ENCODE measurements around the gene PLA2G10.
"Not testable (repeated sequence)": the region's sequence is repeated elsewhere in the genome, so short reads cannot be mapped to it uniquely, and the experiment has no call there.

The PLA2G10 gene

GRCh38 chr16:14658063-14658462 lies 36.0 kb downstream of the PLA2G10 start:
- no peak for DNase-seq

DNA sequence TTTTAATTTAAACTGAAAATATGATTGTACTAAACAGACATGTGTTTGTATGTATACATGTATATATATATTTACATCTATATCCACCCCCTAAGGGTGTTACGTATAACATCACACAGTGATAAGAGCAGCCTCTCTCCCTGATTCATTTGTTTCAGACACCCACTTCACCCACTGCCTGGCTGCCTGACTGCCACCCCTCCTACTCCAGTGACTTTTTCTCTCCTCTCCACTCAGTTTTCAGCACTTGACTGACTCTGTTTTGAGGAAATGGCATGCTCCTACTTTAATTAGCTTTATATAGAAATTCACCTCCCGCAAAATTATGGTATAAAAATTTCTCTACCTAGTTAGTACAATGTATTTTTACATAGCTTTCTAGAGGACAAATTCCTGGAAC lies 41.4 kb downstream of the PLA2G10 start:
- DNase-seq, result no peak

GRCh38 chr16:14650629-14651028 lies 43.5 kb downstream of the PLA2G10 start:
- DNase-seq, result no peak

DNA sequence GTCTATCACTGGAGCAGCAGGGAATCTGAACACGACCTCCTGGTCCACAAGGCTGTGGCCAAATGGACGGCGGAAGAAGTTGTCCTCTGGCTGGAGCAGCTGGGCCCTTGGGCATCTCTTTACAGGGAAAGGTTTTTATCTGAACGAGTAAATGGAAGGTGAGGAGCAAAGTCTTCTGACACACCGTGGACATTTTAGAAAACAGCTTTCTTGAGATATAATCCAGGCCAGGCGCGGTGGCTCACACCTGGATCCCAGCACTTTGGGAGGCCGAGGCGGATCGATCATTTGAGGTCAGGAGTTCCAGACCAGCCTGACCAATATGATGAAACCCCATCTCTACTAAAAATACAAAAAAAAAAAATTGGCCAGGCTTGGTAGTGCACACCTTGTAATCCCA lies 44.3 kb downstream of the PLA2G10 start:
- no peak for DNase-seq

DNA sequence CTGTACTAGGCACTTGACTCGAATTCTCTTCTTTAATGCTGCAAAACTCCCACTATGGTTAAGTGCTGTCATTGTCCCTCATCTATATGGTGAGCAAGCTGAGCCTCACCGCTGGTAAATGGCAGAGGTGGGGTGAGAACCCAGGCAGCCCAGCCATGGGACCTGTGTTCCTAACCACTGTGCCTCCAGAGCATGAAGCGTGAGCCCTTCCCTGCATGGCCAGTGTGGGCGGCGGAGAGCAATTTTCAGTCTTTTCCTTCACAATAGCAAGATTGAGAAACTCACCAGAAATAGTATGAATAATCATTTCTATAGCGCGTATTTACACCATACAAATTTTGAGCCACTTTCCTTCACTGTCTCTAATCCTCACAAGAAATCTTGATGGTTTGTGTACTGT lies 52.2 kb downstream of the PLA2G10 start:
- no peak for DNase-seq

GRCh38 chr16:14641206-14641605 lies 52.9 kb downstream of the PLA2G10 start:
- DNase-seq, result no peak

DNA sequence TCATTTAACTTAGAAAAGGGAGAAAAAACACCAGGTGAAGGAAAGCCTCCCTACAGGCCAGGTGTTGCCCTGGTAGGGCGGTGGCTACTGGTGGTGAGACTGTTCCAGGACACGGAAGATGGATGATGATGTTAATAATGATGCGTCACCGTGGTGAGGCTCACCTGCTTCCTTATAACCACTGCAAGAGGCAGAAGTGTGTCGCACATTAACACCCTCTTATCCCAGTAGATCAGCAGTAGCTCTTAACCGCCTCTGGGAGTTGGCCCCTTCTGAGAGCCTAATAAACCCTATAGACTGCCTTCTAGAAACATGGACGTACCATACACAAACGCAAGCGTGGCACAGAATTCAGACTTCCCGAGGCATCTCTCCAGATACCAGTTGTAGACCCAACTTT lies 53.6 kb downstream of the PLA2G10 start:
- no peak for DNase-seq

GRCh38 chr16:14636951-14637240 lies 57.2 kb downstream of the PLA2G10 start:
- DNase-seq, result not testable (repeated sequence)

GRCh38 chr16:14636179-14636950 lies 57.7 kb downstream of the PLA2G10 start:
- not testable (repeated sequence) for DNase-seq

- no peak for DNase-seq
Measured at GRCh38 chr16:14635395-14636165, 58.5 kb downstream of the PLA2G10 start.

GRCh38 chr16:14634389-14634725 lies 59.8 kb downstream of the PLA2G10 start:
- no peak for DNase-seq

- DNase-seq, result peak; percentile 98
Measured at GRCh38 chr16:14632693-14633569, 61.2 kb downstream of the PLA2G10 start, which contains the start of gene BFAR. TSS of gene BFAR (plus strand) at chr16:14632951. CDS start at chr16:14644347, 11,396 bp downstream.

DNA sequence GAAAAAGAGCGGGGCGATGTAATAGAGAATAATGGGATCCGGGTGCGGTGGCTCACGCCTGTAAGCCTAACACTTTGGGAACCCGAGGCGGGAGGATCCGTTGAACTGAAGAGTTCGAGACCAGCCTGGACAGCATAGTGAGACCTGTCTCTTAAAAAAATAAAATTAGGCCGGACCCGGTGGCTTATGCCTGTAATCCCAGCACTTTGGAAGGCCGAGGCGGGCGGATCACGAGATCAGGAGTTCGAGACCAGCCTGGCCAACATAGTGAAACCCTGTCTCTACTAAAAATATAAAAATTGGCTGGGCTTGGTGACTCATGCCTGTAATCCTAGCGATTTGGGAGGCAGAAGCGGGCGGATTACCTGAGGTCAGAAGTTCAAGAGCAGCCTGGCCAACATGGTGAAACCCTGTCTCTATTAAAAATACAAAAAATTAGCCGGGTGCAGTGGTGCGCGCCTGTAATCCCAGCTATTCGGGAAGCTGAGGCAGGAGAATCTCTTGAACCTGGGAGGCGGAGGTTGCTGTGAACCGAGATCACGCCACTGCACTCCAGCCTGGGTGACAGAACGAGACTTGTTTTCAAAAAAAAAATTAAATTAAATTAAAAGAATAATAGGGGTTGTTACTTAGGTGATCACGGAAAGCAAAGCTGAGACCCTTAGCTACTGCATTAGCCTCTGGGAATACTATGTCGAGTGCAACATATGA lies 63.3 kb downstream of the PLA2G10 start:
- not testable (repeated sequence) for DNase-seq

- DNase-seq, result peak; percentile 92
Measured at GRCh38 chr16:14629919-14630619, 64.0 kb downstream of the PLA2G10 start, which contains the start of gene PARN. TSS of gene PARN (minus strand) at chr16:14630260. CDS start at chr16:14630125, 135 bp downstream.

- DNase-seq, result no peak
Measured at GRCh38 chr16:14629612-14629918, 64.5 kb downstream of the PLA2G10 start.

DNA sequence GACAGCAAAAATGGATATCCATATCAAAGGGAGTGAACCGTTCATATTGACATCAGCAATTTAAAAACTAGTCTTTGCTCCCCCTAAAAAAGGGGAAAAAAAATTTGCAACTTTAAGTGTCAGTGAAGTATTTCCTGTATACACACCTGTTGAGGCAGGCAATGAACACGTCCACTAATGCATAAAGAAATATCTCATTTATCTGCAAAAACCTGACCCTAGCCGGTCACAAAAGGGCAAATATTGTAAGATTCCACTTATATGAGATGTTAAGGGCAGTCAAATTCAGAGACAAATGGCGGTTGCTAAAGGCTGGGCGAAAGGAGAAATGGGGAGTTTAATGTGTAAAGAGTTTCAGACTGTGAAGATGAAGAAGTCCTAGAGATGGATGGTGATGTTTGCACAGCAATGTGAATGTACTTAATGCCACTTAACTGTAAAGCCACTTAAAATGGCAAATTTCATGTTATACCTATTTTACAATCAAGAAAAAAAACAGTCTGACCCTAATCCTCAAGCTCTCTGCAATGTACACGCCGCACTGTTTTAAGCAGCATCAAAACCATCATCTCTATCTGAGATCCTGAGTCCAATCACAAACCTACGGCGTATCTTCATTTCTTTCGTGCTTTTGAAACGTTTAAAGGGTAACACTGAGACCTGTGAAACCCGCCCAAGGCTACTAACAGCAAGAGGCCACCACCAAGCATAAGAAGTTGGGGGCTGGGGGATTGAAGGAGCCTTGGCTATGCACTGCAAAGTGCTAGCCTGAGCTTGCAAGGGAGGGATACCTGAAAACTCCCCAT lies 65.1 kb downstream of the PLA2G10 start:
- no peak for DNase-seq

DNA sequence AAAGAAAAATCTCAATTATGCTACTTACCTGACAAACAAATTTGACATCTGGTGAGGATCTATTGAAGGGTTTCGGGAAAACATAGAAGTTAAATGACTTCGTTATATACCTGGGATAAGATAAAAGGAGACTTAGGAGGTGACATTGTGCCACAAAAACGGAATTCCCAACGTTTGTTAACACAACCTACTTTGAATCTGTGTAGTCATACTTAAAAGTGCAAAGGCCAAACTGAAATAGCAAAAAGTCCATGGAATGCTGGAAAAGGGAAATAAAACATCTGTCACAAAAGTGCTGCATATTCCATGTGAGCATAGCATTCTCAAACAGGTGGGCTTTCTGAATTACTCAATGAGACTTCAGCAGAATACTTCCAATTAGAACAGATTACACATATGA lies 67.0 kb downstream of the PLA2G10 start:
- DNase-seq, result no peak
